ENCODE measurements around the gene GPR15LG.
A peak's percentile ranks its signal among the peaks of the same experiment; 100 is the strongest.

Gene GPR15LG

DNA sequence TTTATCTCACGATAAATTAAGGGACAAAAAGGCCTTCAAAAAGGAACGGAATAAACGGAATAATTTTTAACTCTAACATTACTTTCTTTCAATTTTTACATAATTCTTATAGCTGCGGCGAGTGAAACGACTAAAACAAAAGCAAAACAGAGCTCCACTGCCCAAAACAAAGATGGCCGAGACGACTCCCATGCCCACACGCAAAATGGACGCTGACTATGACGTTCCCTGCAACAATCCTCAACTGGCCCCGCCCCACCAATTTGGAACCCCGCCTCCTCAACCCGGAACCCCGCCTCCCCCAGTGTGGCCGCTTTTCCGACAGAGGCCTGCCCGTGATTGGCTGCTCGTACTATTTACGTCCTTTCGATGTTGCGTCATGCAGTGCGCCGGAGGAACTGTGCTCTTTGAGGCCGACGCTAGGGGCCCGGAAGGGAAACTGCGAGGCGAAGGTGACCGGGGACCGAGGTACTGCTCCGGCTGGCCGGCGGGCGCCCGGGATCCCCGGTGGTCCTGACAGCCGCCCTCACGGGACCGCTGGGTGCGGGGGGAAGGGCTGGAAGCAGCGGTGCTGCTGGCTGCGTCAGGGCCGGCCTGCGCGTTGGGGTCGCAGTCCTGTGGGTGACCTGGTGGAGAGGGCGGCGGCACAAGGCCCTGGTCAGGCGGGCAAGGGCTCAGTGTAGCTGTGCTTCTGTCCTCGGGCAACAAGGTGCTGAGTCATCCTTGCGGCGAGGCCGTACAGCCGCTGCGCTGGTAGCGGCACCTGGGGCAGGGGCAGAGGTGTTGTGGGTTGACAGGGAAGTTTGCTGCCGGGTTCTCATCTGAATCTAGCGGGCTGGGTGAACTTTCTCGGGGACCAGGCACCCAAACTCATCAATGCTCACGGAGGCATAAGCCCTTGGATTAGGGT, 34.2 kb upstream of the GPR15LG start, which contains the start of gene GHITM (continued):
- TF ChIP-seq, protein P1, sequence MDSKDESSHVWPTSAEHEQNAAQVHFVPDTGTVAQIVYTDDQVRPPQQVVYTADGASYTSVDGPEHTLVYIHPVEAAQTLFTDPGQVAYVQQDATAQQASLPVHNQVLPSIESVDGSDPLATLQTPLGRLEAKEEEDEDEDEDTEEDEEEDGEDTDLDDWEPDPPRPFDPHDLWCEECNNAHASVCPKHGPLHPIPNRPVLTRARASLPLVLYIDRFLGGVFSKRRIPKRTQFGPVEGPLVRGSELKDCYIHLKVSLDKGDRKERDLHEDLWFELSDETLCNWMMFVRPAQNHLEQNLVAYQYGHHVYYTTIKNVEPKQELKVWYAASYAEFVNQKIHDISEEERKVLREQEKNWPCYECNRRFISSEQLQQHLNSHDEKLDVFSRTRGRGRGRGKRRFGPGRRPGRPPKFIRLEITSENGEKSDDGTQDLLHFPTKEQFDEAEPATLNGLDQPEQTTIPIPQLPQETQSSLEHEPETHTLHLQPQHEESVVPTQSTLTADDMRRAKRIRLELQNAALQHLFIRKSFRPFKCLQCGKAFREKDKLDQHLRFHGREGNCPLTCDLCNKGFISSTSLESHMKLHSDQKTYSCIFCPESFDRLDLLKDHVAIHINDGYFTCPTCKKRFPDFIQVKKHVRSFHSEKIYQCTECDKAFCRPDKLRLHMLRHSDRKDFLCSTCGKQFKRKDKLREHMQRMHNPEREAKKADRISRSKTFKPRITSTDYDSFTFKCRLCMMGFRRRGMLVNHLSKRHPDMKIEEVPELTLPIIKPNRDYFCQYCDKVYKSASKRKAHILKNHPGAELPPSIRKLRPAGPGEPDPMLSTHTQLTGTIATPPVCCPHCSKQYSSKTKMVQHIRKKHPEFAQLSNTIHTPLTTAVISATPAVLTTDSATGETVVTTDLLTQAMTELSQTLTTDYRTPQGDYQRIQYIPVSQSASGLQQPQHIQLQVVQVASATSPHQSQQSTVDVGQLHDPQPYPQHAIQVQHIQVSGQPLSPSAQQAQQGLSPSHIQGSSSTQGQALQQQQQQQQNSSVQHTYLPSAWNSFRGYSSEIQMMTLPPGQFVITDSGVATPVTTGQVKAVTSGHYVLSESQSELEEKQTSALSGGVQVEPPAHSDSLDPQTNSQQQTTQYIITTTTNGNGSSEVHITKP (tag by site-specific recombination; IDR thresholded peaks at IDR 0.05), result 0 out of 2 replicates have a peak, but pooled peaks have one; percentile 22
- peak; percentile 66 for TF ChIP-seq ZBTB8A (tag by site-specific recombination; IDR thresholded peaks at IDR 0.05)
- TF ChIP-seq KLF9 (tag by site-specific recombination; IDR thresholded peaks at IDR 0.05; ENCODE audit: low read depth), result peak; percentile 61; the same call in 1 of the 2 replicates
- TF ChIP-seq SP2 (tag by site-specific recombination; IDR thresholded peaks at IDR 0.05), result peak; percentile 96
- TF ChIP-seq, protein P2, sequence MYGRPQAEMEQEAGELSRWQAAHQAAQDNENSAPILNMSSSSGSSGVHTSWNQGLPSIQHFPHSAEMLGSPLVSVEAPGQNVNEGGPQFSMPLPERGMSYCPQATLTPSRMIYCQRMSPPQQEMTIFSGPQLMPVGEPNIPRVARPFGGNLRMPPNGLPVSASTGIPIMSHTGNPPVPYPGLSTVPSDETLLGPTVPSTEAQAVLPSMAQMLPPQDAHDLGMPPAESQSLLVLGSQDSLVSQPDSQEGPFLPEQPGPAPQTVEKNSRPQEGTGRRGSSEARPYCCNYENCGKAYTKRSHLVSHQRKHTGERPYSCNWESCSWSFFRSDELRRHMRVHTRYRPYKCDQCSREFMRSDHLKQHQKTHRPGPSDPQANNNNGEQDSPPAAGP (tag by site-specific recombination; IDR thresholded peaks at IDR 0.05), result peak; percentile 56; the same call in 1 of the 2 replicates
- TF ChIP-seq ZNF133 (tag by site-specific recombination; IDR thresholded peaks at IDR 0.05), result no peak
- TF ChIP-seq ZNF501 (tag by site-specific recombination; IDR thresholded peaks at IDR 0.05), result peak; percentile 92
- no peak for TF ChIP-seq ZNF792 (tag by site-specific recombination; IDR thresholded peaks at IDR 0.05)
- TF ChIP-seq GLIS2 (tag by site-specific recombination; IDR thresholded peaks at IDR 0.05), result peak; percentile 78
- no peak for TF ChIP-seq ZNF549 (tag by site-specific recombination; IDR thresholded peaks at IDR 0.05)
- no peak for TF ChIP-seq ZNF426 (tag by site-specific recombination; IDR thresholded peaks at IDR 0.05)
- TF ChIP-seq, protein P3, sequence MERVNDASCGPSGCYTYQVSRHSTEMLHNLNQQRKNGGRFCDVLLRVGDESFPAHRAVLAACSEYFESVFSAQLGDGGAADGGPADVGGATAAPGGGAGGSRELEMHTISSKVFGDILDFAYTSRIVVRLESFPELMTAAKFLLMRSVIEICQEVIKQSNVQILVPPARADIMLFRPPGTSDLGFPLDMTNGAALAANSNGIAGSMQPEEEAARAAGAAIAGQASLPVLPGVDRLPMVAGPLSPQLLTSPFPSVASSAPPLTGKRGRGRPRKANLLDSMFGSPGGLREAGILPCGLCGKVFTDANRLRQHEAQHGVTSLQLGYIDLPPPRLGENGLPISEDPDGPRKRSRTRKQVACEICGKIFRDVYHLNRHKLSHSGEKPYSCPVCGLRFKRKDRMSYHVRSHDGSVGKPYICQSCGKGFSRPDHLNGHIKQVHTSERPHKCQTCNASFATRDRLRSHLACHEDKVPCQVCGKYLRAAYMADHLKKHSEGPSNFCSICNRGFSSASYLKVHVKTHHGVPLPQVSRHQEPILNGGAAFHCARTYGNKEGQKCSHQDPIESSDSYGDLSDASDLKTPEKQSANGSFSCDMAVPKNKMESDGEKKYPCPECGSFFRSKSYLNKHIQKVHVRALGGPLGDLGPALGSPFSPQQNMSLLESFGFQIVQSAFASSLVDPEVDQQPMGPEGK (tag by site-specific recombination; IDR thresholded peaks at IDR 0.05), result no peak
- TF ChIP-seq ZNF561 (tag by site-specific recombination; IDR thresholded peaks at IDR 0.05; ENCODE audit: borderline replicate concordance), result no peak; the same call in 1 of the 2 replicates
- TF ChIP-seq ZNF335 (tag by site-specific recombination; conservative IDR thresholded peaks at IDR 0.05), result peak; percentile 84
- TF ChIP-seq ZNF585B (tag by site-specific recombination; IDR thresholded peaks at IDR 0.05), result no peak
- no peak for TF ChIP-seq TRIM28 (IDR thresholded peaks at IDR 0.05; ENCODE audit: borderline replicate concordance, low read length)
- TF ChIP-seq, protein P4, sequence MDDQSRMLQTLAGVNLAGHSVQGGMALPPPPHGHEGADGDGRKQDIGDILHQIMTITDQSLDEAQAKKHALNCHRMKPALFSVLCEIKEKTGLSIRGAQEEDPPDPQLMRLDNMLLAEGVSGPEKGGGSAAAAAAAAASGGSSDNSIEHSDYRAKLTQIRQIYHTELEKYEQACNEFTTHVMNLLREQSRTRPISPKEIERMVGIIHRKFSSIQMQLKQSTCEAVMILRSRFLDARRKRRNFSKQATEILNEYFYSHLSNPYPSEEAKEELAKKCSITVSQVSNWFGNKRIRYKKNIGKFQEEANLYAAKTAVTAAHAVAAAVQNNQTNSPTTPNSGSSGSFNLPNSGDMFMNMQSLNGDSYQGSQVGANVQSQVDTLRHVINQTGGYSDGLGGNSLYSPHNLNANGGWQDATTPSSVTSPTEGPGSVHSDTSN (CRISPR knock-in tag; IDR thresholded peaks at IDR 0.05), result 0 out of 2 replicates have a peak, but pooled peaks have one; percentile 42
- TF ChIP-seq ATF2 (tag by site-specific recombination; IDR thresholded peaks at IDR 0.05; ENCODE audit: low read depth), result peak; percentile 88
- TF ChIP-seq ZNF391 (tag by site-specific recombination; IDR thresholded peaks at IDR 0.05; ENCODE audit: borderline replicate concordance, low read depth), result peak; percentile 89
- peak; percentile 52; the same call in 1 of the 2 replicates for TF ChIP-seq ZNF324 (tag by site-specific recombination; IDR thresholded peaks at IDR 0.05)
- no peak for TF ChIP-seq TCF7L2 (IDR thresholded peaks at IDR 0.05; ENCODE audit: borderline replicate concordance, low read depth, low read length)
- TF ChIP-seq, protein P5, sequence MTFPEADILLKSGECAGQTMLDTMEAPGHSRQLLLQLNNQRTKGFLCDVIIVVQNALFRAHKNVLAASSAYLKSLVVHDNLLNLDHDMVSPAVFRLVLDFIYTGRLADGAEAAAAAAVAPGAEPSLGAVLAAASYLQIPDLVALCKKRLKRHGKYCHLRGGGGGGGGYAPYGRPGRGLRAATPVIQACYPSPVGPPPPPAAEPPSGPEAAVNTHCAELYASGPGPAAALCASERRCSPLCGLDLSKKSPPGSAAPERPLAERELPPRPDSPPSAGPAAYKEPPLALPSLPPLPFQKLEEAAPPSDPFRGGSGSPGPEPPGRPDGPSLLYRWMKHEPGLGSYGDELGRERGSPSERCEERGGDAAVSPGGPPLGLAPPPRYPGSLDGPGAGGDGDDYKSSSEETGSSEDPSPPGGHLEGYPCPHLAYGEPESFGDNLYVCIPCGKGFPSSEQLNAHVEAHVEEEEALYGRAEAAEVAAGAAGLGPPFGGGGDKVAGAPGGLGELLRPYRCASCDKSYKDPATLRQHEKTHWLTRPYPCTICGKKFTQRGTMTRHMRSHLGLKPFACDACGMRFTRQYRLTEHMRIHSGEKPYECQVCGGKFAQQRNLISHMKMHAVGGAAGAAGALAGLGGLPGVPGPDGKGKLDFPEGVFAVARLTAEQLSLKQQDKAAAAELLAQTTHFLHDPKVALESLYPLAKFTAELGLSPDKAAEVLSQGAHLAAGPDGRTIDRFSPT (tag by site-specific recombination; IDR thresholded peaks at IDR 0.05), result peak; percentile 29; the same call in 1 of the 2 replicates
- TF ChIP-seq ZNF221 (tag by site-specific recombination; IDR thresholded peaks at IDR 0.05; ENCODE audit: borderline replicate concordance), result no peak
- TF ChIP-seq MZF1 (tag by site-specific recombination; IDR thresholded peaks at IDR 0.05; ENCODE audit: borderline replicate concordance), result no peak

Data from HEK293 (cell line).